GM19372 (cell line): ENCODE results near the gene GRB2.
"Not testable (repeated sequence)": the region's sequence is repeated elsewhere in the genome, so short reads cannot be mapped to it uniquely, and the experiment has no call there.

ENCODE experiments used
- ATAC-seq: cut with Tn5 transposase; IDR thresholded peaks from one replicate; pipeline ENCODE4 v1.9.1; 2021; ENCODE audit warnings: mild to moderate bottlenecking, low read depth, moderate library complexity; ENCODE audit not compliant: unreplicated experiment

The GRB2 gene

GRCh38 chr17:75390982-75391381 is 14.5 kb downstream of the GRB2 start:
- no peak for ATAC-seq

GRCh38 chr17:75388476-75389030 is 16.9 kb downstream of the GRB2 start:
- no peak for ATAC-seq

DNA sequence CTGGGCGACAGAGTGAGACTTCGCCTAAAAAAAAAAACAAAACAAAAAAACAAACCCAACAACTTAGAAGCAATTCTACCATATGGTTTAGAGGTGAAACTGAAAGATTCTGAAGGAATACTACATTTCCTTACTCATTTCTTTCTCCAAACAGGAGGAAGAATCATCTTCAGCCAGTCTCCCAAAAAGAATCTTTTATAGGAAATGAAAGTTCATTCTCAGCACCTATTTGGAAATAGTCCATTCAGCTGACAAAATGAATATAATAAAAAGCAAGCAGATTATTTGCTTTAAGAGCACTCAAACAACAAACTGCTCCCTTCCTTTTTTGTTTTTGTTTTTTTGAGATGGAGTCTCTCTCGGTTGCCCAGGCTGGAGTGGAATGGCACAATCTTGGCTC is 17.7 kb downstream of the GRB2 start:
- ATAC-seq = no peak

DNA sequence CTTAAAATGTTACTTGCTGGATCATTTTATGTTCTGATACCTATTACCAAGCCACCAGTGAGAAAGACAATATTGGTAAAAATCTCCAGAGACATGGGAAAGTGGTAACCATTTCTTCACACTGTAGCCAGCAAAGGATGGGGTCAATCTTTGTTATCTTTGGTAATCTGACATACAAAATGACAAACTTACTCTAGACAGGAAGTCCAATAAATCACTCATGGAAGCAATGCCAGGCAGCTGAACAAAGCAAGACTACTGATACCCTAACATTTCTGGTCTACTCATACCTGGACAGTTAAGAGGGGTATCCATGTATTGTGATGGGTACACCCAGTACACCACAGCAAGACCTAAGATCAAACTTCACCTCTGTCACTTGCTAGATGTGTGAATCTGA is 19.0 kb downstream of the GRB2 start:
- no peak for ATAC-seq

DNA sequence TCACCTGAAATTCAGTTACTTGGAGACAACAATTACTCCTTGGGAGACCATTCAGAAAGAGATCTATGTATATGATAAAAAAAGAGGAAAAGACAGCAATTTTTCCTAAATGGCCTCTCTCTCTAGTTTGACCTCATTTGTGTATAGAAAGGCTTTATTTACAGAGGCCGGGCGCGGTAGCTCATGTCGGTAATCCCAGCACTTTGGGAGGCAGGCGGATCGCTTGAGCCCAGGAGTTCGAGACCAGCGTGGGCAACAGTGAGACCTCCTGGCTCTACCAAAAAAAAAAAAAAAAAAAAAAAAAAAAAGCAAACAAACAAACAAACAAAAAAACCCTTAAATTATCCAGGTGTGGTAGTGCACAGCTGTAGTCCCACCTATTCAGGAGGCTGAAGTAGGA is 20.7 kb downstream of the GRB2 start:
- ATAC-seq = no peak

- no peak for ATAC-seq
Measured at GRCh38 chr17:75383842-75384195, 21.7 kb downstream of the GRB2 start.

DNA sequence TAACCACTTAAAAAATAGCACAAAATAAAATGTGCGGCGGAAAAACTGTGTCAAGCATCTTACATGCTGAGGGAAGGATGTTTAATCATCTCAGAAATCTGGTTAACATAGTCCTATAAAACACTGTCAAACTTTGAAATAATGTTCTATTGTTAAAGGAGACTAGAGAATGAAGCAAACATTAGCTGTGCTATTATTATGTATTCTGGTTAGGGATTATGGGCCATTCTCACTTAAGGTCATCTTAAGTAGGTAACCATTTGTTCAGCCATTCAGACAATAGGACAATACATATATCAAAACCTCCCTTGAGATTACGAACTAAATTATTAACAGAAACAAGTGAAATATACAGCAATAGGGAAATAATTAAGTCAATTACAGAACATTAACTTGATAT is 24.7 kb downstream of the GRB2 start:
- no peak for ATAC-seq

DNA sequence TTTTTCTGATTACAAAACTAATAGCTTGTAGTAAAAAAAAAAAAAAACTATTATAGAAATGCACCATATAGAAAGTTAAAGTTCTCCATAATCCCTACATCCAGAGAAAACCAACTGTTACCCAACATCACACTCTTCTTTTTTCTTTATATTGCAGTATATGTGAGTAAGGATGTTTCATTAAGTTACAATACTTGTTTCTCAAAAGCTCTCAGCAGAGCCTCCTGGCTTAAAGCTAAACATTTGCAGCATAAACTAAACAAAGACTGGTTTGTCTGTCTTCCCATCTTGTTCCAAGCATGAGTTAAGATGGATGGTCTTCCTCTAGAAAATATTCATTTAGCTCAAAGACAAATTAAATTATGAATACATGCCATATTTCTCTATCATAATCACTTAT is 25.2 kb downstream of the GRB2 start:
- ATAC-seq = no peak

DNA sequence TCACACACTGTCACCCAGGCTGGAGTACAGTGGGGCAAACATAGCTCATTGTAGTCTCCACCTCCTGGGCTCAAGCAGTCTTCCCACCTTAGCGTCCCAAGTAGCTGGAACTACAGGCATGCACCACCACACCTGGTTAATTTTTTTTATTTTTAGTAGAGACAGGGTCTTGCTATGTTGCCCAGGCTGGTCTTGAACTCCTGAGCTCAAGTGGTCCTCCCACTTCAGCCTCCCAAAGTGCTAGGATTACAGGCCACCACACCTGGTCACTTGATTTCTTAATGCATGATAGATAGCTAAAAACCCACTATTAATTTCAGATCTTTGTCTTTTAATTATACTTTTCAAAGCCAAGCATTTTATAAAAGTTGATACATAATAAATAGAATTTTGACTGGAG is 26.1 kb downstream of the GRB2 start:
- not testable (repeated sequence) for ATAC-seq

GRCh38 chr17:75373280-75373679 is 32.2 kb downstream of the GRB2 start:
- no peak for ATAC-seq

- ATAC-seq = no peak
Measured at GRCh38 chr17:75371981-75372380, 33.5 kb downstream of the GRB2 start.

DNA sequence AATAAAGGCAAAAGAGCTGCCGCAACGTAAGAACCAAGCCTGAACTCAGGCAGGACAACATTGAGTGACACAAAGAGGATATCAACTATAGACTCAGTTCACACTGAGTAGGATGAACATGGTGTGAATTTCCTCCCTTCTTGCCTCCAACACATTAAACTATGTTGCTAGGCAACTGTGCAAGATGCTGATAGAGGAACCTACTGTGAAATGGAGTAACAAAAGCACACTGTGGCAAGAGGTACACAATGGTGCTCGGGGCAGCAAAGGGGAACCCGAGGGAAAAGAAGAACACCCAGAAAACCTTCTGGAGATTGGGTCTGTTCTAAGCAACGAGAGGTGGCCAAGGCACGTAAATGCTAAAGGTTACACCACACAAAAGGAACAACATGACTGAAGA is 34.1 kb downstream of the GRB2 start:
- no peak for ATAC-seq

- no peak for ATAC-seq
Measured at GRCh38 chr17:75370286-75370915, 35.1 kb downstream of the GRB2 start.

DNA sequence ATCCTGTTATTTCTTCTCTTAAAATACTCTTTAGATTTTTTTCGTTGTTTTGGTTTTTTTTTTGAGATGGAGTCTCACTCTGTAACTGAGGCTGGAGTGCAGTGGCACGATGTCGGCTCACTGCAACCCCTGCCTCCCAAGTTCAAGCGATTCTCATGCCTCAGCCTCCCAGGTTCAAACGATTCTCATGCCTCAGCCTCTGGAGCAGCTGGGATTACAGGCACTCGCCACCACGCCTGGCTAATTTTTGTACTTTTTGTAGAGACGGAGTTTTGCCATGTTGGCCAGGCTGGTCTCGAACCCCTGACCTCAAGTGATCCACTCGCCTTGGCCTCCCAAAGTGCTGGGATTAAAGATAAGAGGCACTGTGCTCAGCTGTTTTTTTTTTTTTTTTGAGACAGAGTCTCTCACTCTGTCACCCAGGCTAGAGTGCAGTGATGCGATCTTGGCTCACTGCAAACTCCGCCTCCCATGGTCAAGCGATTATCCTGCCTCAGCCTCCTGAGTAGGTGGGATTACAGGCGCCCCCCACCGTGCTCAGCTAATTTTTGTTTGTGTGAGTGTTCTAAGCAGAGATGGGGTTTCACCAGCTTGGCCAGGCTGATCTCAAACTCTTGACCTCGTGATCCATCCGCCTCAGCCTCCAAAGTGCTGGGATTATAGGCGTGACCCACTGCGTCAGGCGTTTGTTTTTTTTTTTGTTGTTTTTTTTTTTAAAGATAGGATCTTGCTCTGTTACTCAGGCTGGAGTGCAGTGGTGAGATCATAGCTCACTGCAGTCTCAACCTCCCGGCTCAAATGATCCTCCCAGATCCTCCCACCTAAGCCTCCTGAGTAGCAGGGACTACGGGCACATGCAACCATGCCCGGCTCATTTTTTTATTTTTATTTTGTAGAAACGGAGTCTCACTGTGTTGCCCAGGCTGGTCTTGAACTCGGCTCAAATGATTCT is 37.4 kb downstream of the GRB2 start:
- not testable (repeated sequence) for ATAC-seq

- ATAC-seq = no peak
Measured at GRCh38 chr17:75367312-75367711, 38.2 kb downstream of the GRB2 start.

DNA sequence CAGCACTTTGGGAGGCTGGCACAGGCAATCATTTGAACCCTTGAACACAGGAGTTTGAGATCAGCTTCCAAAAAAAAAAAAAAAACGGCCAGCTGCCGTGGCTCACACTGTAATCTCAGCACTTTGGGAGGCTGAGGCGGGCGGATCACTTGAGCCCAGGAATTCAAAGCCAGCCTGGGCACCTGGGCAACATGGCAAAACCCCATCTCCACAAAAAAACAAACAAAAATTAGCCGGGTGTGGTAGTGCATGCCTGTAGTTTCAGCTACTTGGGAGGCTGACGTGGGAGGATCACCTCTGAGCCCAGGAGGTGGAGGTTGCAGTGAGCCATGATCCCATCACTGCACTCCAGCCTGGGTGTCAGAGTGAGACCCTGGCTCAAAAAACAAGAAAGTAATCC is 39.0 kb downstream of the GRB2 start:
- no peak for ATAC-seq

DNA sequence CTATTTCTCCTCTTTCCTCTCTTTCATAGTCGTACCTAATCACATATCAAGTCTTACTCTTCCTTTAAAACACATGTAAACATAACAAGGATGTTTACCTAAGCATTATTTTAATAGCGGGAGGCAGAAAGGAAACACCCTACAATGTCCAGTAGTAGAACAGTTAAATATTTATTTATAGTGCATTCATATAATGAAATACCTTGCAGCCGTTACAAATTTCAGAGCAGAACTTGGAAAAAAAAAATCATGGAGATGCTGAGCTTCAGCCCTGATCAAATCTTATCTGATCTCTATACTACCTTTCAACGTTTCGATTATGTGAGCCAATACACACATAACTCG is 39.6 kb downstream of the GRB2 start:
- ATAC-seq = no peak

GRCh38 chr17:75365009-75365930 is 40.2 kb downstream of the GRB2 start:
- no peak for ATAC-seq

DNA sequence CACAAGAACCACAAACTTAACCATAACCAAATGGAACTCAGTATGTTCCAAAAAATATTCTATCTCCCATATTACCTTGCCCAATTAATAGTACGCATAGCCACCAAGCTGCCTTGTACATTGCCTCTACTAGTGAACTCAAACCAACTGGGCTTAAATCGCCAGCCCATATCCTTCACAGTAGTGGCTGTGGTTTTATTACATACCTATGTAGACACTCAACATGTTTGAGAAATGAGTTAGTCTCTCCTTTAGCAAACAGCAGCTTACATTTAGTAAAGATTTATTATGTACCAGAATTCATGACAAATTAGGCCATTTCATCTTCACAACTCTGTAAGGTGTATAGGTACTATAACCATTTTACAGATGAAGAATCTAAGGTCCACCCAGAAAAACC is 41.4 kb downstream of the GRB2 start:
- ATAC-seq = no peak

GRCh38 chr17:75361996-75362395 is 43.5 kb downstream of the GRB2 start:
- ATAC-seq = no peak

DNA sequence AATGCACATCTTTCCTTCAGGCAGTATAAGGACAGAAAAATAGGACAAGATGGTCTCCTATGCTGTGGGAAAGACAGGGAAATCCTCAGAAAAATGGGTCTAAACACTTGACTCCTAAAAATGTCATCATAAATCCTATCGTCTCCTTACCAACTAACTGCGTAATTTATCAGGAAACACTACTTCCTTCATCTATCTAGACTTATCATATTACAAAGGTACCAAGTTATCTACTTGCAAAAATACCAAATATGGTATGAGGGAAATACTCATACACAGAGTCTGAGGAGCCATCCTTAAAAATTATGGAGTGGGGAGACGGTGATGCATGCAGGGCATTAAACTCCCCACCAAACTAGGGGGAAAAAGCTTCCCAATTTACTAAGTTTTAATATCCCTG is 44.1 kb downstream of the GRB2 start:
- no peak for ATAC-seq
